GM21576 (cell line): ENCODE data around the gene PRKCZ.
"Not testable (repeated sequence)": the region's sequence is repeated elsewhere in the genome, so short reads cannot be mapped to it uniquely, and the experiment has no call there.

ENCODE experiments used
- ATAC-seq: cut with Tn5 transposase; IDR thresholded peaks from one replicate; pipeline ENCODE4 v1.9.1; 2021; ENCODE audit warnings: mild to moderate bottlenecking, moderate library complexity; ENCODE audit not compliant: unreplicated experiment

The PRKCZ gene

DNA sequence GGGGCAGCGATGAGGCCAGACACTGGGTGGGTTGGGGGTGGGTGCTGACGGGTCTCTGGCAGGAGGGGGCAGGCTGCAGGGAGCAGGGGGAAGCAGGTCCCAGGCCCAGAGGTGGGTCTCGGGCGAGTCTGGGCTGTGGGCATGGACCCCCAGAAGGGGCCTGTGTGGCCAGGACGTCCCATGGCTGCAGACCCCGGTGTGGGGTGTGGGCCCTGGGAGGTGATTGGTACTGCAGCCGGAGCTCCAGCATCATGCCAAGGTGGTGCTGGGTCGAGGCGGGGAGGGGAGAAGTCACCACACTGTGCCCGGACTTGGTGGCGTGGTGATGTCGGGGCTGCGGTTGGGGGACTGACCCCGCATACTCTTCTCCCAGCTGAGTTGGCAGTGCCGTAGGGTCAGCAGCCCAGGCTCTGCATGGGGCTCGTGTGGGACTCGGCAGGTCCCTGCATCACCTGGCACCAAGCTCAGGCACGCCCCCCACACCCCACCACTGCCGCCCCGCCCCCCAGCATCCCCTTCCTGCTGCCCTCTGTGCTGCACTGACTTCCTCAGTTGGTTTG is 31.2 kb downstream of the PRKCZ start:
- ATAC-seq, result no peak

DNA sequence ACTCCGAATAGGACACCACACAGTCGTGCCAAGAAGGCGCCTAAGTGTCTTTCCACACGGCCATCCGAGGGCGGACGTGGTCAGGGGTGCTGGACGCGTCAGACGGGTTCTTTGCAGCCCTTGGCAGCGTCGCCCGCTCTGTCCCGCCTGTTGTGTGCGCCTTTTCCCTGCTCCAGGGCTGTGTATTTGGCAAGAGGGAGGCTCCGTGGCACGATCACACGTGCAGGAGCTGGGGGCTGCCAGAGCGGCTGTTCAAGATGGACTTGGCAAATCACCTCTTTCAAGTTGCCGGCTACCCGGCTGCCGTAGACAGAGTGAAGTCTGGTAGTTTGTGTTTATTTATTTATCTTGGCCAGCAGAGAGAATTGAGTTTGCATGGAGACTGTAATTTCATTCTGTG is 31.9 kb downstream of the PRKCZ start:
- no peak for ATAC-seq

DNA sequence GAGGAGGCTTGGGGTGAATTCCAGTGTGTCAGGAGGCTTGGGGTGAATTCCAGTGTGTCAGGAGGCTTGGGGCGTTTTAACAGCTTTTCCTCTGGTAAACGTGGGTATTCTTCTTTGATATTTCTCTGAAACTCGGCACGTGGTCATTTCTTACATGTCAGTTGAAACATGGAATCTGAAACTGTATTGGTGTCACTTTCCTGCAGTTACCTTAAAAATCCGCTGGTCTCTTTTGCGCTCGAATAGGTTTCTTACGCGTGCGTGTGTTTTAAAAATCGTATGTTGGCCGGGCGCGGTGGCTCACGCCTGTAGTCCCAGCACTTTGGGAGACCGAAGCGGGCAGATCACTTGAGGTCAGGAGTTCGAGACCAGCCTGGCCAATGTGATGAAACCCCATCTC is 33.5 kb downstream of the PRKCZ start:
- no peak for ATAC-seq

DNA sequence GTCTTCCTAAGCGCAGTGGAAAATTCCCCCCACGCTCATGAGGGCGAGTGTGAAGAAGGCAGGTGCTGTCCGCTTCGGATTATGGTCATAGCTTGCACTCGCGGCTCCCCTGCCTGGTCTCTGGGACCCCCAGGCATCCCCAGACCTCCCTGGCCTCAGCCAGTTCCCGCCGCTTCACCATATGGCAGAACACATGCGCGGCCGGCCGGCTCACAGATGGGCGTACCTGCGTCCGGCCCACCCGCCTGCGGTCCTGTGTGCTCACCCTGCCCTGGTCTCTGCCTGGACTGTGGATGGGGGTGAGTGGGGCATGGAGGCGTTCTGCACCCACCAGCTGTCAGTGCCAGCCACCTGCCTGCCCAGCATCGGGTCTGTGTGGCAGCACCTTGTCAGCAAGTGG is 34.1 kb downstream of the PRKCZ start:
- ATAC-seq, result no peak

DNA sequence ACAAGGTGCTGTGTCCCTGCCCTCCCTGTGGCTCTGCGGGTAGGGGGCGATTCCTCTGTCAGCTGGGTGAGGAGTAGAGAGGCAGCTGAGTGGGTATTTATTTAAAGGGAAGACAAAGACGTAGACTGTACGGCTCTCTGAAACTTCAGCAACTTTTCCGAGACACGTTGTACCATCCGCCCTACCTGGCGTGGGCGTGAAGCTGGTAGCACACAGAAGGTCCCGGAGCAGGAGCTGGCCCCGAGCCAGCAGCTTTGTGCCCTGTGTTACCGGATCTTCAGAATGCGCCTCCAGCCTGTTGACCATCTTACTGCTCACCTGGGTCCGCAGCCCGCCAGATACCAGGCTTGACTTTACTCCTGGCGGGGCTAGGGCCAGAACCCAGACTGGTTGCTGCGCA is 34.9 kb downstream of the PRKCZ start:
- no peak for ATAC-seq

DNA sequence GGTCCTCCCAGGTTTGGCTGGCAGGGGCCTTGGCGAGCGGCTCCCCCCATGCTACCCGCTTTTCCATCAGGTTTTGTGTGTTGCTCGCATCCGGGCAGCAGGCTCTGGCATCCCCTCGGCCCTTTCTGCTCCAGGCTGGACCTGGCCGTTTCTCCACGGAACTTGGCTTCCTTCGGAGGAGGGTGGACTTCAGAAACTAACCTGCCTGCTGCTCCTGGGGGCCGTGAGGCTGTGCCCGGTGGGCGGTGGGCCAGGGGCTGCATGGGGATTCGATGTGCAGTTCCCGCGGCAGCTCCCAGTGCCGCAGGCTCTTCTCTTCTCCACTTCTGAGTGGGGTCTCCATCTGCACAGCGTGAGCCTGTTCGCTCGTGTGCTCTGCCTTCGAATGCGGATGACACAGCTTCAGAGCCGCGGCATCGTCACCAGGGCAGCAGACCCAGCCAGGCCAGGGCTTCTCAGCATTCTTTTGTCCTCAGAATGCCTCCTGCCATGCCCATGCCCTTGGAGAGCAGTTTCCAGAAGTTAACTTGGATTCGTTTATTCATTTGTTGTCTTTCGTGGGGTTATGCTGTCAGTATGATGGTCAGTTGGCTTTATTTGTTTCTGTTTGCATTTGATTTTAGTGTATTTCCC is 36.4 kb downstream of the PRKCZ start:
- no peak for ATAC-seq

DNA sequence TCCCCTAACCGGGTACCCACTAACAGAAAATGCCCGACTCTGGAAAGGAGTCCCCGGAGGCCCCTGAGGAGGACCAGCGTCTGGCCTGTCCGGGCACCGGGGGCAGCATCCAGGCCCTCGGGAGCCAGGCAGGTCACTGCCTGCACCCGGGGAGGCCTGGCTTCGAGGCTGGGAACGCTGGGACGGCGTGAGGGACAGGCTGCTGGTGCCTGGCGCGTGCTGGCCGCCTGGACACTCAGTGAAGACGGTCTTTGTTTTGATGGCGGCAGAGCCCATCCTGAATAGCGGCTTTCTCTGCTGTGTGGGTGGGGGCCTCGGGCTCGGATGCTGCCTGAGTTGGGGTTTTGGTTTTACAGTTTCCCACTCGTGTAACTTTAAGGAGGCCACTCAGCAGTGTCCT is 37.6 kb downstream of the PRKCZ start:
- no peak for ATAC-seq

DNA sequence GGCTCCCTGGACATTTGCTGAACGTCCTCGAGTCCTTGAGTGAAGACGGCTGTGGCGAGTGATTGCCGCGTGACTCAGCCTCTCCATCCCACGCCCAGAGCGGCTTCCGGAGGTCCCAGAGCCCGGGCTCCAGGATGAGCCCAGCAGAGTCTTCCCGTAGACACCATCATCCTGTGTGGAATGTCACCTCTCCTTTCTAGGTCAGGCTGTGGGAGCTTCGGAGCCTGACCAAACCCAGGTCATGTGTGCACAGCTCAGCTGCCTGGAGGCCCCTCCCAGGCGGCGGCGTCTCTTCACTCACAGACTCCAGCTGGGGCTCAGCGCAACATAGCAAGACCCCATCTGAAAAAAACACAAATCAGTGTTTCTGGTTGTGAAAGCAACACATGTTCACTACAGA is 38.2 kb downstream of the PRKCZ start:
- no peak for ATAC-seq

DNA sequence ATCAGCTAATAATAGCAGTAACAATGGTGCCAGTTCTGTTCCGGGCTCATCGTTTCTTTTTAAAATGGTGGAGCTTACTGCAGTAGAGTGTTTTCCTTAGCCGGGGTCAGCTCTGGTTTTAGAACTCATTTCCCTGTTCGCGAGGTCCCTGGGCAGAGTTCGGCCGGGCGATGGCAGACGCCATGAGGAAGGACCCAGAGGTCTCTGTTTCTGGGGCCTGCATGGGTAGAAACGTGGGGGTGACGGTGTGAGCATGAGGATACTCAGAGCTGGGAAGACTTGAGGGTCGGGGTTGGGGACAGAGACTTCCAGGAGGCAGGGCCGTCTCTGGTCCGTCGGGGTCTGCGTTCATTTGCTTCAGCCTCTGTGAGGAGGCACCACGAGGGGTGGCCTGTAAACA is 38.8 kb downstream of the PRKCZ start:
- no peak for ATAC-seq

DNA sequence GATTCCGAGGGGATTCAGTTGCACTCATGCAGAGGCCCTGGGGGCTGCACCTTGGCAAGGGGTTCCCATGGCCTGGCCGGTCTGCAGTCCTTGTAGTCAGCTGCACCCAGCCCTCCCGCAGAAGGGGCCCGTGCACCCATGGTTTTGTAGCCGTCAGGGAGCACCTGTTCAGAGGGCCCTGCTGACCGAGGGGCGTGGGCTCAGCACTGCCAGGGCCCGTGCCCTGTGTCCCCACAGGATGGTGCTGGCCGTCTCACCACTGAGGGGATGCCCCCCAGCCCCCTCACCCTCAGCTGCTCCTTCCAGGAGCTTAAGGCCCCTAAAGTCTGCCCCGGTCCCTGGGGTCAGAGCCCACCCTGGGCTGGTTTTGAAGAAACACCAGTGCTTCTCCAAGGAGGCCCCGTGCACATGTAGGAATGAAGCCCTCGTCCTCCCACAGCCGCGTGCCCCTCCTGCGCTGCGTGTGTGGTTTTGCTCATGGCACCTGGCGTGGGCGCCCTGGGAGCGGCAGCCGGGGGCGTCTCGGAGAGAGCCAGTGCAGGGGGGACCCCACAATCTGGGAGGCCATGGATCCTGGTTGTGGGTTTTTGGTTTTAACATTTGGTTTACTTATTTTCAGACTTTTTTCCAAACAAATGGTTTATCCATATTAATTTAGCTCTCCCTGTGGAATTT is 40.1 kb downstream of the PRKCZ start:
- ATAC-seq, result no peak

DNA sequence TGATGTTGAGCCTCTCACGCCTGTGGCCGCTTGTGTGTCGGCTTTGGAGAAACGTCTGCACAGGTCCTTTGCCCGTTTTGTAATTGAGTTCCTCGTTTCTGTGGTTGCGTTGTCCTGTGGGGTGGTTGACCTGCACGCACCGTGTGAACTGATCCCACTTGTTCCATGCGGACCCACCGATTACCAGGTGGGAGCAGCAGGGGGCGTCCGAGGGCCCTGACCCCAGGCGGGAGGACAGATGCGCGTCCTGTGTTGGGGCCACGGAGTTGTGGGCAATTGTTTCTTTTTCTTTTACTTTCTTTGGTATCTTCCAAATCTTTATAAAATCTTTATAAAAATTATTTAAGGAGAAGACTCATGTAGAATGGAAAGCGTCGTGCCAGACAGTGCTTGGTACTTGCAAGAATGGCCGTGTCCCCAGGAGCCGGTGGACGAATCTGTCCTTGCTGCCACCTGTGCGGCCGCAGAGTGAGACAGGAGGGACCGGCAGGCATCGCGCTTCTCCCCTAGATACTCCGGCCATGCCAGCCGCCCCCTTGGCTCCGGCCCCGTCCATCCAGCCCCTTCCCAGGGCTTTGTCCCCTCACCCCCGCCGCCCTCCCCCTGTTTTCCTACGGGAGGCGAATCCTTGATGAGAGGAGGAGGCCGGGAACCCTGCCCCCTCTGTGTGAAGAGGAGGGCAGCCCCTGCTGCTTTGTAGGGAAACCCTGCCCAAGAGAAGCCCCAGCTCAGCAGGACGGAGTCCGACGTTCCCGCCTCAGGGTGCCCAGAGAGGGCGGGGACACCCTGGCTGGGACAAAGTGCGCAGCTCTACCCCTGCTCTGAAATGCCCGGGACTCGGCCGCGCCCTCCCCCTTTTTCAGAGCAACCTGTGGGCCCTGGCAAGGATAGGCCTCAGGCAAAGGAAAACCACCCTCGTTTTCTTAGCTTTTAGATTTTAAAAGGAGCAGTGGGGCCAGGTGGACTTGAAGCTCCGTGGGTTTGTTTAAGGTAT is 41.7 kb downstream of the PRKCZ start:
- no peak for ATAC-seq

DNA sequence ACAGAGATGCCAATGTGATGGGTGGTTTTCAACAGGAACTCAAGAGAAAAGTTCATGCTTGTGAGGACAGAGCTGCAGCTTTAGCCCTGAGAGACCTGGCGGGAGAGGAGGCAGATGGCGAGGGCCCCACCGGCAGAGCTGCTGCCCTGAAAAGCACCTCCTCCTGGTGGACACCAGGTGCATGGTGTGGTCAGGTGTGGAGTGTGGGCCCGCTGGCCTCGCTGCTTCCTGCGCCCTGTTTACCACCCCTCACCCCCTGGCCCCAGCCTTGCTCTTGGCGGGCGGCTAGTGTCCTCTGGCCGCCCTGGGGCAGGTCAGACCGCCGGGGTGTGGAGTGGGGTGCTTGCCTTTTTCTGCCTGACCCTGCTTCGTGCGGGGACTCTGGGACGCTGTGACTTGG is 42.8 kb downstream of the PRKCZ start:
- ATAC-seq, result no peak

DNA sequence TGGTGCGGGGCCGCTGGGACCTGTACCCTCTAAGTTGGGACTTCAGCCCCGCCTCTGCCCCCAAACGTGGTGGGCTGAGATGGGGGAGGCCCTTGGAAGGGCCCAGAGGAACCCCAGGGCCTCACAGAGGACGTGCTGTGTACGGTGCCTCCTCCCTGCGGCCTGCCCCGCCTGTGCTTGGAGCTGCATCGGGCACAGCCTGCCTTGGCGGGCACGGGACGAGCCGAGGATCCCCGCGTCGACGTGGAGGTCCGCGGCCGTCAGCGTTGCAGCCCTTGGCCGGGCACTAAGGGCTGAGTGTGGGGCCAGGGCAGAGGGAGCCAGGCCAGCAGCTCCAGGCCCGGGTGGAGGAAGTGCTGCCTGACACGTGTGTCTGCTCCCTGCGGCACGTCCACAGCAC is 43.4 kb downstream of the PRKCZ start:
- no peak for ATAC-seq

DNA sequence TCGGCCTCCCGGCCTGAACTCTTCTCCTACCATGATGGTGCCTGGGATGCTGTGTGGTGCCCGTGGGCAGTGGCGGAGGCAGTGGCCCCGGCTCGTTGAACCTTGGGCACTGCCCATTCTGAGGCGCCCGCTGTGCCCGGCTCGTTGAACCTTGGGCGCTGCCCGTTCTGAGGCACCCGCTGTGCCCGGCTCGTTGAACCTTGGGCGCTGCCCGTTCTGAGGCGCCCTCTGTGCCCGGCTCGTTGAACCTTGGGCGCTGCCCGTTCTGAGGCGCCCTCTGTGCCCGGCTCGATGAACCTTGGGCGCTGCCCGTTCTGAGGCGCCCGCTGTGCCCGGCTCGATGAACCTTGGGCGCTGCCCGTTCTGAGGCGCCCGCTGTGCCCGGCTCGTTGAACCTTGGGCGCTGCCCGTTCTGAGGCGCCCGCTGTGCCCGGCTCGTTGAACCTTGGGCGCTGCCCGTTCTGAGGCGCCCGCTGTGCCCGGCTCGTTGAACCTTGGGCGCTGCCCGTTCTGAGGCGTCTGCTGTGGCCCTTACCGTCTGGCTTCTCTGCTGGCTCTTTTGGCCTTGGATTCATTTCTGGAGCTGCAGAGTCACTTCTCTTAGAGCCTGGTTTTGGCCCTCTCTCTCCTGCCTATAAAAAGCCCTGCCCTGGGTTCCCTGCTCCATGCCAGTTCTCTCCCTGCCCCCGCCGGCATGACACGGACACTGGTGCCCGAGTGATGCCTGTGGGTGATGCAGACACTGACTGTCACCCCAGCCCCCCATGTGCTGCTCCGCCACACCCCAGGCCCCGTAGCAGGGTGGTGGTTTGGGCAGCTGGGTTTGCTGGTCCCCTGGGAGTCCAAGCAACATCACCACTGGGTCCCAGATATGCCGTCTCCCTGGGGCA is 44.3 kb downstream of the PRKCZ start:
- not testable (repeated sequence) for ATAC-seq

DNA sequence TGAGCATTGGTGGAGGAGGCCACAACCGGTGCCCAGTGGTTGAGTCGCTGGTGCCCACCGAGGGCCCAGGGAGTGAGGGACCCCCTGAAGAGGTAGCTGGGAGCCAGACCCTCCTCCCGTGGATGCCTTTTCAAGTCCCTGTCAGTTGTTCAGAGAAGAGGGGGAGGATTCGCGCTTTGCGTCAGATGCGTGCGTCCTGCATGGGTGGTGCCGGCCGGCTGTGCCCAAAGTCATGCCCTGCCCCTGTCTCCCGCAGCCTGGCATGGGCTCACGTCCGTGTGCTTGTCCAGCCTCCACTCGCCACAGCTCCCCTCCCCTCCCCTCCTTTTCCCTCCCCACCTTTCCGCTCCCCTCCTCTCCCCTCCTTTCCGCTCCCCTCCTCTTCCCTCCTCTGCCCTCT is 45.2 kb downstream of the PRKCZ start:
- no peak for ATAC-seq

DNA sequence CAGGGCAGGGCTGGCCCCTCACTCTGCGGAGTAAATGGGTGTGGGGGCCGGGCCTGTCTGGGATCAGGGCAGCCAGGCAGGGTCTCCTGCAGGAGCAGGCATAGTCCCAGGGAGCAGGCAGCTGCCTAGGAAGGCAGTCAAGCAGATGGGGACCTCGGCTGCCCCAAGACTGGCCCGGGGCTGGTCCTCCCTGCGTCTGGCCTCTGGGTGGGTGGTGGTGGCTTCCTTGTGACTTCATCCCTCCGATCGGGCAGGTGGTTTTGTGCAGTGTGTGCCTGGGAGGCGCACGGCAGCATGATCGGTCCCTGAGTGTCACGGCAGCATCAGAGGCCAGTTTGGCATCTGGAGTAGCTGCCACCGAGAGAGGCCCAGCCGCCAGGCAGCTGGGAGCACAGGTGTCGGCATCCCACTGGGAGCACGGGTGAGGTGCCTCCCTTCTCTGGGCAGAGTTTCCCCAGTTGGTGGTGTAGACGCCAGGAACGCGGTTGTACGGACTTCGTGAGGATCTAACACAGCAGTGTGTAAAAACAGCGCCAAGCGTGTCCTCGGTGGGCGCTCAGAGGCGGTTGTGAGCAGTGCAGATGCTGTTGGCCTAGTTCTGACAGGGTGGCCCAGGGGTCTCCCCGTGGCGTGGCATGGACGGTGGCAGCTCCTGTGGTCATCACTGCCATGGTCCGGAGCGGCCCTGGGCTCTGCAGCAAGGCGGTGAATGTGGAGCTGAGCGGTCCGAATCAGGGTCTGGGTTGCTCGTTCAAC is 45.9 kb downstream of the PRKCZ start:
- ATAC-seq, result no peak

DNA sequence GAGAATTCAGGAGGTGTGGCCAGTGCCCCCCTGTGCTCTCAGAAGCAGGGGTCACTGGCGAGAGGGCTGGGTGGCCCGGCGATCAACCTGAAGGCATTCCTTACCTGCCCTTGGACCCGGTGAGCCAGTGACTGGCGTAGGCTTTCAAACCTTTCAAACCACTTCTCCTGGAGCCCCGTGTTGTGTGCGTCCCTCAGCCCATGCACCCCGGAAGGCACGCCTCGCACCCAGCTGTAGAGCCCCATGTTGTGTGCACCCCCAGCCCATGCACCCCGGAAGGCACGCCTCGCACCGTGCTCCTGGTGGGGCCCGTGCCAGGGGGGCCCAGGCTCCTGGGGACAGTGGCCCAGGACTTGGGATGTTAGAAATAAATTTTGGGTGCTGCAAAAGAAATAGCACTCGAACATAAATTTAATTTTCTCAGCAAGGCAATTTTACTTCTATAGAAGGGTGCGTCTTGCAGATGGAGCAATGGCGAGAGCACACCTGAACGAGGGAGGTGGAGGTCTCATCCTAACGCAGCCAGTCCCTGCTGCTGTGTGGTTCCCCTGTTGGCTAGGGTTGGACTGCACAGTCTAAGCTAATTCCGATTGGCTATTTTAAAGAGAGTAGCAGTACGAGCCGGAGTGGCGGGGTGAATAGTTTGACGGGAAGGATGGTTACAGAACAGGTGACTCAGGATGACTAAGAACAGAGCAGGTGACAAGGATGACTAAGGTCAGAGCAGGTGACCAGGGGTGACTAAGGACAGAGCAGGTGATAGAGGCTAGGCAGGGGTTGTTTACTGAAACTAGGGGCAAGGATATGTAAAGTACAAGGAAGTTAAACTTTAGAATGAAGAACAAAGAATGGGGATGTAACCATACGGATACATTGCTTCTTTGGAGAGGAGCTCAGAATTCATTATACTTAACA is 47.4 kb downstream of the PRKCZ start:
- ATAC-seq, result no peak

DNA sequence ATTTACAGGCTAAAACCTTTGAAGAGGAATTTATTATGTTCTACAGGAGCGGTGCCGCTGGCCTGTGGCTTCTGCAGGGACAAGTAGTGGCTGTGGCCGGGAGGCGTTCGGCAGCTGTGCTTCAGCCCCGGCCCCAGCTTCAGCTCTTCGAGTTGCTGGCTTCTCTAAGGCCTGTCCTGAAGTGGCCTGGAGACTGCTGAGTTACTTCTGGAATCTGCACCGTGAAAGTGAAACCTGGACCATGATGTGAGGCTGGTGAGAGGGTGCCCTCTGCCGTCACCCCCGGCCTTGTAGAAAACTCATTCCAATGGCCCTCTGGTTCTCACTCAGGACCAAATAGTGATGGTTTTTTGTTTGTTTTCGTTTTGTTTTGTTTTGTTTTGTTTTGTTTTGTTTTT is 48.1 kb downstream of the PRKCZ start:
- ATAC-seq, result no peak
